Endothelial cell of umbilical vein (primary cell): ENCODE results near the gene TEX36. TPM values are rescaled to one million over a fixed set of nuclear protein-coding genes. Genes with fewer than 3 reads are reported as not detected.
A peak's percentile ranks its signal among the peaks of the same experiment; 100 is the strongest.

Experiments
- BruUV-seq: library from RNA; stranded (reverse); fragments of 400-500 nt; replicated peaks from 2 replicates; lab custom pipeline; 2021; lab: Mats Ljungman, UMichigan
- CTCF ChIA-PET: fragments of 300-600, 350-600 bp; sonication (Branson Sonifier 250); formaldehyde crosslinking; loops from one replicate; lab custom pipeline; 2021; ENCODE audit warnings: antibody characterized with exemption, inconsistent platforms; lab: Charles Lee
- POLR2A ChIA-PET: fragments of 300-600, 350-600 bp; sonication (Branson Sonifier 250); formaldehyde crosslinking; loops from one replicate; lab custom pipeline; 2021; ENCODE audit warnings: antibody characterized with exemption, inconsistent platforms; lab: Charles Lee
- DNase-seq: peaks from one replicate; pipeline ENCODE4 v3.0.0-alpha.2; 2011; ENCODE audit warnings: low read depth, low spot score
- FAIRE-seq: peaks from 2 replicates; lab custom pipeline; 2011; peaks lifted over from hg19 to GRCh38; lab: Jason Lieb, UNC
- H2AFZ ChIP-seq: 2 replicates; pipeline ENCODE4 v1.6.0; 2012; ENCODE audit warnings: low read depth, low read length, control low read depth, inconsistent platforms
- H3K27ac ChIP-seq: 2 replicates; pipeline ENCODE4 v1.5.1; 2011; ENCODE audit warnings: low read depth, mild to moderate bottlenecking, control low read depth, low read length, moderate library complexity; ENCODE audit not compliant: insufficient read depth
- H3K27me3 ChIP-seq, 2 experiments: 2 replicates each; pipeline versions ENCODE4 v1.6.0 to v1.6.1; 2011; ENCODE audit warnings: low read length in 2 of 2, mixed read lengths in 1 of 2; ENCODE audit not compliant: control insufficient read depth in 2 of 2, insufficient read depth in 2 of 2
- H3K36me3 ChIP-seq, 2 experiments: 2 replicates in 1 of 2; 3 replicates in 1 of 2; pipeline ENCODE4 v1.5.1; 2011; ENCODE audit warnings: low read length in 2 of 2, mild to moderate bottlenecking in 1 of 2, moderate library complexity in 1 of 2; ENCODE audit not compliant: control insufficient read depth in 2 of 2, insufficient read depth in 2 of 2; ENCODE audit errors: extremely low read depth in 1 of 2
- H3K4me1 ChIP-seq: 3 replicates; pipeline ENCODE4 v1.5.1; 2011; ENCODE audit warnings: mild to moderate bottlenecking, low read length; ENCODE audit not compliant: control insufficient read depth, insufficient read depth; ENCODE audit errors: extremely low read depth
- H3K4me2 ChIP-seq: 2 replicates; pipeline ENCODE4 v1.6.1; 2011; ENCODE audit warnings: low read length, control low read depth, mixed read lengths; ENCODE audit not compliant: insufficient read depth
- H3K4me3 ChIP-seq, 3 experiments: fragments of 200-600 bp in 1 of 3; sonication (generic), shearing (Covaris generic) in 1 of 3; replicated peaks in 1 of 3; 2 replicates each; pipeline ENCODE4 v1.5.1; 2011 to 2016; ENCODE audit warnings: control low read depth in 3 of 3, low read length in 3 of 3, mild to moderate bottlenecking in 2 of 3, inconsistent platforms in 1 of 3, low read depth in 1 of 3, moderate library complexity in 1 of 3; ENCODE audit not compliant: insufficient read depth in 1 of 3
- H3K79me2 ChIP-seq: 2 replicates; pipeline ENCODE4 v1.6.0; 2012; ENCODE audit warnings: low read length, inconsistent platforms; ENCODE audit not compliant: control insufficient read depth, insufficient read depth
- H3K9ac ChIP-seq: replicated peaks from 2 replicates; pipeline ENCODE3; 2011; ENCODE audit warnings: low read length, control low read depth; ENCODE audit not compliant: insufficient read depth; ENCODE audit errors: extremely low read depth
- H3K9me1 ChIP-seq: replicated peaks from 3 replicates; pipeline ENCODE4 v1.6.0; 2011; ENCODE audit warnings: mild to moderate bottlenecking, low read length; ENCODE audit not compliant: control insufficient read depth, insufficient read depth; ENCODE audit errors: extremely low read depth
- H3K9me3 ChIP-seq: replicated peaks from 2 replicates; pipeline ENCODE4 v1.5.1; 2012; ENCODE audit warnings: low read length, inconsistent platforms; ENCODE audit not compliant: control insufficient read depth, insufficient read depth
- H4K20me1 ChIP-seq: replicated peaks from 2 replicates; pipeline ENCODE3; 2011; ENCODE audit warnings: mild to moderate bottlenecking, low read length; ENCODE audit not compliant: control insufficient read depth, insufficient read depth; ENCODE audit errors: extremely low read depth
- CTCF ChIP-seq, 2 donors: IDR thresholded peaks; 1 replicate in 1 of 2; 2 replicates in 1 of 2; pipeline ENCODE4 v1.5.1; 2011; ENCODE audit warnings: low read length in 2 of 2, mild to moderate bottlenecking in 2 of 2, moderate library complexity in 2 of 2, control low read depth in 1 of 2, inconsistent platforms in 1 of 2, low read depth in 1 of 2; ENCODE audit not compliant: insufficient read depth in 1 of 2; ENCODE audit errors: extremely low read depth in 1 of 2
- EZH2 ChIP-seq: IDR thresholded peaks from 2 replicates; pipeline ENCODE4 v1.6.1; 2012; ENCODE audit warnings: borderline replicate concordance, low read depth, mild to moderate bottlenecking, moderate library complexity, low read length, inconsistent platforms; ENCODE audit not compliant: severe bottlenecking
- FOS ChIP-seq: IDR thresholded peaks from 2 replicates; pipeline ENCODE4 v1.6.1; 2011; ENCODE audit warnings: mild to moderate bottlenecking, low read length, moderate library complexity, borderline replicate concordance; ENCODE audit not compliant: insufficient read depth
- GATA2 ChIP-seq: IDR thresholded peaks from 2 replicates; pipeline ENCODE4 v1.7.0; 2011; ENCODE audit warnings: low read depth, mild to moderate bottlenecking, moderate library complexity, mixed read lengths, low read length; ENCODE audit not compliant: insufficient read length, insufficient read depth
- MAX ChIP-seq: IDR thresholded peaks from 2 replicates; pipeline ENCODE4 v1.6.1; 2011; ENCODE audit not compliant: insufficient read depth, insufficient read length
- dilution Hi-C: fragments of 300-500 bp; cut with MboI; formaldehyde crosslinking; loops from one replicate; pipeline ENCODE4 v1.15.0; 2019; ENCODE audit warnings: low sequenced_read_pairs; ENCODE audit not compliant: extremely low pct_ligation_motif_present
- intact Hi-C: fragments of 100-400 bp; cut with micrococcal nuclease; formaldehyde crosslinking; loops from one replicate; pipeline ENCODE4 v1.10.0; 2022
- polyA plus RNA-seq, 4 experiments: library from polyadenylated mRNA; depleted of rRNA in 3 of 4; stranded (reverse) in 3 of 4; unstranded in 1 of 4; fragments of >200 nt; gene quantifications; 2 replicates each; pipeline versions ENCODE4 v1.2.1 to v1.2.3, GENCODE V29; 2011 to 2012; ENCODE audit warnings: missing spikeins in 1 of 4
- total RNA-seq: library from RNA; stranded (reverse); gene quantifications from 2 replicates; pipeline ENCODE4 v1.2.3, GENCODE V29; 2021

TEX36 gene
- total and polyA plus RNA-seq, 2 donors (not counting 3 experiments of a cell fraction or from before 2014, with no cell fraction given) = not detected

- FAIRE-seq (no peak), DNase-seq (no peak)
- Histone ChIP-seq H4K20me1 (no peaks in the 10 kb centered on the region), H3K9ac (no peak overlapping the region), H3K9me3 (no peaks in the 10 kb centered on the region), H3K27ac (no peak overlapping the region), H3K4me1 (peaks cover 6% of the 10 kb centered on the region), H2AFZ (no peak overlapping the region), H3K9me1 (no peaks in the 10 kb centered on the region), H3K27me3 (no peaks in the 10 kb centered on the region), H3K36me3 (peaks cover 5 to 22% of the 10 kb centered on the region in 2 experiments), H3K4me3 (no peak overlapping the region), H3K4me2 (peak overlapping the region; percentile 25), H3K79me2 (peaks cover 24% of the 10 kb centered on the region)
- dilution Hi-C loops = no loop called here
- TF ChIP-seq FOS (no peak), EZH2 (no peak), CTCF (IDR thresholded peaks at IDR 0.05; ENCODE audit: extremely low read depth in 1 of 2, insufficient read depth in 1 of 2, low read depth in 1 of 2, low read length in 2 of 2) (no peak), GATA2 (no peak), MAX (no peak)
- BruUV-seq = no TSS peak
- ChIA-PET CTCF (no interaction called here), POLR2A (no interaction called here)
- intact Hi-C loops = no loop called here
Measured at GRCh38 chr10:125721035-125721434, 38.1 kb upstream of the TEX36 start.
